H9 (cell line): ENCODE data around the gene C11orf24. TPM values are rescaled to one million over a fixed set of nuclear protein-coding genes. Genes with fewer than 3 reads are reported as not detected.

Experiments
- DNase-seq: peaks from one replicate; pipeline ENCODE4 v3.0.0-alpha.2; 2017
- H2AFZ ChIP-seq: one replicate; pipeline ENCODE4 v1.6.1; 2013; ENCODE audit warnings: mild to moderate bottlenecking, low read length, control low read depth, moderate library complexity
- H2AK5ac ChIP-seq: 2 replicates; pipeline ENCODE4 v1.6.1; 2013; ENCODE audit warnings: low read length, control low read depth, mixed read lengths; ENCODE audit not compliant: insufficient read length
- H2BK120ac ChIP-seq: one replicate; pipeline ENCODE4 v1.6.1; 2013; ENCODE audit warnings: low read depth, mild to moderate bottlenecking, low read length, control low read depth, inconsistent platforms; ENCODE audit not compliant: poor library complexity, severe bottlenecking
- H2BK12ac ChIP-seq: 2 replicates; pipeline ENCODE4 v1.6.1; 2013; ENCODE audit warnings: low read length, control low read depth, mixed read lengths, low read depth; ENCODE audit not compliant: insufficient read length
- H2BK15ac ChIP-seq: 2 replicates; pipeline ENCODE4 v1.6.1; 2013; ENCODE audit warnings: low read depth, low read length, control low read depth
- H2BK20ac ChIP-seq: one replicate; pipeline ENCODE4 v1.6.1; 2013; ENCODE audit warnings: low read depth, mild to moderate bottlenecking, low read length, control low read depth, inconsistent platforms; ENCODE audit not compliant: poor library complexity, severe bottlenecking
- H2BK5ac ChIP-seq: 2 replicates; pipeline ENCODE4 v1.6.1; 2013; ENCODE audit warnings: low read length, control low read depth, mixed read lengths; ENCODE audit not compliant: insufficient read length
- H3K14ac ChIP-seq: 2 replicates; pipeline ENCODE4 v1.6.1; 2013; ENCODE audit warnings: low read length, control low read depth; ENCODE audit not compliant: insufficient read depth
- H3K18ac ChIP-seq: 2 replicates; pipeline ENCODE4 v1.6.1; 2013; ENCODE audit warnings: low read depth, mild to moderate bottlenecking, mixed read lengths, low read length, control low read depth; ENCODE audit not compliant: insufficient read length
- H3K23ac ChIP-seq: 2 replicates; pipeline ENCODE4 v1.6.1; 2013; ENCODE audit warnings: low read length, control low read depth, mixed read lengths, low read depth; ENCODE audit not compliant: insufficient read length
- H3K23me2 ChIP-seq: 2 replicates; pipeline ENCODE4 v1.6.1; 2013; ENCODE audit warnings: low read depth, mild to moderate bottlenecking, mixed read lengths, low read length, control low read depth; ENCODE audit not compliant: insufficient read length, poor library complexity, severe bottlenecking
- H3K27ac ChIP-seq: 2 replicates; pipeline ENCODE4 v1.5.1; 2013; ENCODE audit warnings: low read length, control low read depth, mixed read lengths, low read depth; ENCODE audit not compliant: insufficient read length
- H3K27me3 ChIP-seq: 2 replicates; pipeline ENCODE4 v1.6.1; 2013; ENCODE audit warnings: low read length, control low read depth, inconsistent platforms; ENCODE audit not compliant: insufficient read depth
- H3K4ac ChIP-seq: 2 replicates; pipeline ENCODE4 v1.6.1; 2013; ENCODE audit warnings: low read depth, mild to moderate bottlenecking, control low read depth, inconsistent platforms, low read length, moderate library complexity
- H3K4me1 ChIP-seq: 2 replicates; pipeline ENCODE4 v1.6.1; 2013; ENCODE audit warnings: low read length, control low read depth, inconsistent platforms; ENCODE audit not compliant: insufficient read depth
- H3K4me2 ChIP-seq: 2 replicates; pipeline ENCODE4 v1.6.1; 2013; ENCODE audit warnings: low read length, control low read depth, mixed read lengths; ENCODE audit not compliant: insufficient read length, insufficient read depth
- H3K56ac ChIP-seq: 2 replicates; pipeline ENCODE4 v1.6.1; 2013; ENCODE audit warnings: low read depth, mild to moderate bottlenecking, mixed read lengths, low read length, control low read depth; ENCODE audit not compliant: insufficient read length
- H3K79me1 ChIP-seq: 2 replicates; pipeline ENCODE4 v1.6.1; 2013; ENCODE audit warnings: low read depth, mild to moderate bottlenecking, moderate library complexity, low read length, control low read depth, inconsistent platforms; ENCODE audit not compliant: insufficient read depth, poor library complexity, severe bottlenecking
- H3K79me2 ChIP-seq: 2 replicates; pipeline ENCODE4 v1.6.1; 2013; ENCODE audit warnings: low read length, control low read depth, inconsistent platforms; ENCODE audit not compliant: insufficient read depth
- H3K9ac ChIP-seq: 2 replicates; pipeline ENCODE4 v1.6.1; 2013; ENCODE audit warnings: low read length, control low read depth, mixed read lengths; ENCODE audit not compliant: insufficient read length; ENCODE audit errors: extremely low read depth
- H3K9me3 ChIP-seq: one replicate; pipeline ENCODE4 v1.6.1; 2013; ENCODE audit warnings: low read depth, low read length, inconsistent platforms; ENCODE audit not compliant: control insufficient read depth
- H3T11ph ChIP-seq: one replicate; pipeline ENCODE4 v1.6.1; 2013; ENCODE audit warnings: mild to moderate bottlenecking, low read length, control low read depth, inconsistent platforms
- H4K20me1 ChIP-seq: one replicate; pipeline ENCODE4 v1.6.1; 2013; ENCODE audit not compliant: control insufficient read depth, insufficient read length, insufficient read depth
- H4K5ac ChIP-seq: 2 replicates; pipeline ENCODE4 v1.6.1; 2013; ENCODE audit warnings: low read depth, mild to moderate bottlenecking, mixed read lengths, low read length, control low read depth; ENCODE audit not compliant: insufficient read length
- H4K8ac ChIP-seq: replicated peaks from 2 replicates; pipeline ENCODE4 v1.6.1; 2013; ENCODE audit warnings: low read length, control low read depth, mixed read lengths, low read depth; ENCODE audit not compliant: insufficient read length
- H4K91ac ChIP-seq: 2 replicates; pipeline ENCODE4 v1.6.1; 2013; ENCODE audit warnings: low read depth, mild to moderate bottlenecking, moderate library complexity, mixed read lengths, low read length, control low read depth; ENCODE audit not compliant: insufficient read length
- H3K27ac Mint-ChIP-seq, 3 experiments: 2 replicates in 2 of 3; 3 replicates in 1 of 3; pipeline ENCODE4 v1.8.0; 2020 to 2021; ENCODE audit warnings: mixed read lengths in 3 of 3, mild to moderate bottlenecking in 1 of 3, moderate library complexity in 1 of 3
- H3K27me3 Mint-ChIP-seq: 2 replicates; pipeline ENCODE4 v1.8.0; 2021; ENCODE audit warnings: low read depth, mild to moderate bottlenecking, moderate library complexity, mixed read lengths
- H3K36me3 Mint-ChIP-seq, 3 experiments: 2 replicates in 2 of 3; 3 replicates in 1 of 3; pipeline ENCODE4 v1.8.0; 2020 to 2021; ENCODE audit warnings: low read depth in 3 of 3, mixed read lengths in 3 of 3; ENCODE audit not compliant: insufficient read depth in 1 of 3
- H3K4me1 Mint-ChIP-seq, 2 experiments: 2 replicates each; pipeline ENCODE4 v1.8.0; 2020; ENCODE audit warnings: mixed read lengths in 2 of 2
- H3K4me3 Mint-ChIP-seq, 2 experiments: 2 replicates in 1 of 2; 3 replicates in 1 of 2; pipeline ENCODE4 v1.8.0; 2020 to 2021; ENCODE audit warnings: mild to moderate bottlenecking in 2 of 2, mixed read lengths in 2 of 2, moderate library complexity in 1 of 2
- H3K9me3 Mint-ChIP-seq, 2 experiments: 2 replicates in 1 of 2; 3 replicates in 1 of 2; pipeline ENCODE4 v1.8.0; 2020; ENCODE audit warnings: mild to moderate bottlenecking in 2 of 2, mixed read lengths in 2 of 2, moderate library complexity in 1 of 2
- CTCF ChIP-seq: fragments of 200-600 bp; sonication (generic); conservative IDR thresholded peaks from 3 replicates; pipeline ENCODE4 v1.8.0; 2021; ENCODE audit warnings: antibody characterized with exemption, mild to moderate bottlenecking
- WGBS: extraction: QIAGEN DNeasy Blood & Tissue Kit; methylation state at CpG from one replicate; pipeline ENCODE4 v1.1.7; 2013; ENCODE audit warnings: missing lambda C conversion rate, low lambda C conversion rate, mixed read lengths; ENCODE audit not compliant: insufficient read length; ENCODE audit errors: extremely low coverage; 5-methylcytosine and 5-hydroxymethylcytosine counted together
- total RNA-seq: library from RNA; stranded (reverse); gene quantifications from 2 replicates; pipeline ENCODE4 v1.2.1, GENCODE V29; 2021

C11orf24 gene
- total RNA-seq, 1 experiment from 2014 or later = 46.8 TPM

DNA sequence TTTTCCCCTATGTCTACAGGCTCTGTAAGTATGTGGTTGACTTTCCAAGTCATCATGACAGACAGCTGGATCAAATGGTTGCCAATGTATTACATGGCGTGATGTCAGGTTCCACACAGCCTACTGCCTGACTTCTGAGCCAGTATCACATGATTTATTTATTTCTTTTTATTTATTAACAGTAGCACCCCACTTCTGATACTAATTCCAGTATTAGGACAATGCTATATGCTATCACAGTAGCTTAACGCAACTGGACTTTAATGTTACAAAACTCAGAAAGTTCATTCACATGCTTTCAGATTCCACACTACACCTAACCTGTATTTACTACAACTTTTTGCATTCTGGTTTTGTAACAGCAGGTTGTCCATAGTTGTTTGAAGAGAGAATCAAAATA, 17.7 kb upstream of the C11orf24 start:
- no peak for DNase-seq
- no peaks in the 10 kb centered on the region for H3K79me2 ChIP-seq
- Mint-ChIP-seq H3K27ac (no peak overlapping the region), H3K4me3 (no peak overlapping the region), H3K27me3 (peaks cover 6% of the 10 kb centered on the region; the same call in 1 of the 2 replicates), H3K4me1 (no peaks in the 10 kb centered on the region), H3K36me3 (peaks cover 0 to 8% (median 2%) of the 10 kb centered on the region in 3 experiments; a peak in 5 of 7 replicates), H3K9me3 (peaks cover 11 to 18% of the 10 kb centered on the region in 2 experiments)
- H3K27me3 ChIP-seq = no peaks in the 10 kb centered on the region
- TF ChIP-seq CTCF = no peak
- H3T11ph ChIP-seq = no peak overlapping the region
- H2AFZ ChIP-seq = no peak overlapping the region
- H4K20me1 ChIP-seq = no peaks in the 10 kb centered on the region
- H4K5ac ChIP-seq = no peak overlapping the region
- H3K9ac ChIP-seq = no peak overlapping the region
- H3K9me3 ChIP-seq = peaks cover 11% of the 10 kb centered on the region
- WGBS = no CpG with 5 or more reads among the region's 2 CpGs
- no peak overlapping the region for H2BK120ac ChIP-seq
- H3K56ac ChIP-seq = no peak overlapping the region
- H2AK5ac ChIP-seq = no peak overlapping the region
- no peak overlapping the region for H2BK5ac ChIP-seq
- no peak overlapping the region for H2BK20ac ChIP-seq
- H4K8ac ChIP-seq = no peak overlapping the region
- H3K14ac ChIP-seq = no peak overlapping the region
- H3K4me2 ChIP-seq = no peak overlapping the region
- H4K91ac ChIP-seq = no peak overlapping the region
- no peaks in the 10 kb centered on the region for H3K23me2 ChIP-seq
- H2BK15ac ChIP-seq = no peak overlapping the region
- H3K27ac ChIP-seq = no peak overlapping the region
- no peak overlapping the region for H3K4ac ChIP-seq
- no peaks in the 10 kb centered on the region for H3K4me1 ChIP-seq
- no peak overlapping the region for H2BK12ac ChIP-seq
- H3K23ac ChIP-seq = no peak overlapping the region
- no peaks in the 10 kb centered on the region for H3K79me1 ChIP-seq
- no peak overlapping the region for H3K18ac ChIP-seq
